Ovary (tissue), 3 donors: Measurements from ENCODE around the gene WDR19.

Experiments
- EP300 ChIP-seq: sonication (generic); formaldehyde crosslinking; IDR thresholded peaks from one replicate; pipeline ENCODE4 v1.6.1; 2017; ENCODE audit warnings: antibody characterized with exemption
- POLR2A ChIP-seq: fragments of 450-650 bp; IDR thresholded peaks from one replicate; pipeline ENCODE4 v1.6.1; 2017; ENCODE audit warnings: antibody characterized with exemption, mild to moderate bottlenecking, moderate library complexity
- TF ChIP-seq, protein P1 (sequence below), 3 donors: fragments of 450-650 bp in 2 of 3; fragments of 200-600 bp in 1 of 3; IDR thresholded peaks; one replicate each; pipeline versions ENCODE4 v1.5.1 to v1.8.0; 2016 to 2022; ENCODE audit warnings: antibody characterized with exemption in 3 of 3, mild to moderate bottlenecking in 1 of 3
- donor health status: DM: no; HTN: no; CAD: no.

DNA sequence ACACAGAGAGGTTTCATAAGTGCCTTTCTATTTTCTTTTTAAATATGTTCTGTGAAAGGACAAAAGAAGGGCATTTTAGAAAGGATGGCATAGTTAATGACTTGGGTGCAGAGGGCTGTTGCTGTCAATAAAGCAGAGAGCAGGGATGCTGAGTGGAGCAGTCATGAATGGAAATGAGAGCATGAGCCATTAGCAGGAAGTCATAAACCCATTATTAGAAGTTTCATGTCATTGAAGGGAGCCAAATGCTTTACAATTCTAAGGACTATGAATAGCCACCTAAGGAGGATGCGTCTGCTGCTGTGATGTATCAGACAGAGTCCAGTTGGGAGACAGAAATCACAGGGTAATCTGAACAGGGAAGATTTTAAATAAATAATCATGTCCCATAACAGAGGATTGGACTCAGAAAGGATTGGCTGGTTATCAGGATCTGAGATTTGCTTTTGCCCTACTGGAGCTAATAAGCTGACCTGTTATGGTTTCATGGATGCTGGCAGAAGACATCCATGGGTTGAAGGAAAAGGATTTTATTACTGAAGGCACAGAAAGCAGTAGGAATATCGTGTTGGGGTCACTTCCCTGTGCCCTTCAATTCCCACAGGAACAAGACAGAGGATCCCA lies 47.5 kb upstream of the WDR19 start:
- TF ChIP-seq, protein P1, sequence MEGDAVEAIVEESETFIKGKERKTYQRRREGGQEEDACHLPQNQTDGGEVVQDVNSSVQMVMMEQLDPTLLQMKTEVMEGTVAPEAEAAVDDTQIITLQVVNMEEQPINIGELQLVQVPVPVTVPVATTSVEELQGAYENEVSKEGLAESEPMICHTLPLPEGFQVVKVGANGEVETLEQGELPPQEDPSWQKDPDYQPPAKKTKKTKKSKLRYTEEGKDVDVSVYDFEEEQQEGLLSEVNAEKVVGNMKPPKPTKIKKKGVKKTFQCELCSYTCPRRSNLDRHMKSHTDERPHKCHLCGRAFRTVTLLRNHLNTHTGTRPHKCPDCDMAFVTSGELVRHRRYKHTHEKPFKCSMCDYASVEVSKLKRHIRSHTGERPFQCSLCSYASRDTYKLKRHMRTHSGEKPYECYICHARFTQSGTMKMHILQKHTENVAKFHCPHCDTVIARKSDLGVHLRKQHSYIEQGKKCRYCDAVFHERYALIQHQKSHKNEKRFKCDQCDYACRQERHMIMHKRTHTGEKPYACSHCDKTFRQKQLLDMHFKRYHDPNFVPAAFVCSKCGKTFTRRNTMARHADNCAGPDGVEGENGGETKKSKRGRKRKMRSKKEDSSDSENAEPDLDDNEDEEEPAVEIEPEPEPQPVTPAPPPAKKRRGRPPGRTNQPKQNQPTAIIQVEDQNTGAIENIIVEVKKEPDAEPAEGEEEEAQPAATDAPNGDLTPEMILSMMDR (IDR thresholded peaks at IDR 0.05) = no peak
- TF ChIP-seq POLR2A (no peak), EP300 (no peak)
